ENCODE results near the gene PPP2R2C. TPM values are rescaled to one million over a fixed set of nuclear protein-coding genes. Genes with fewer than 3 reads are reported as not detected.

PPP2R2C gene
- polyA plus RNA-seq, 1 donor from 2014 or later, result 34.4 TPM

DNA sequence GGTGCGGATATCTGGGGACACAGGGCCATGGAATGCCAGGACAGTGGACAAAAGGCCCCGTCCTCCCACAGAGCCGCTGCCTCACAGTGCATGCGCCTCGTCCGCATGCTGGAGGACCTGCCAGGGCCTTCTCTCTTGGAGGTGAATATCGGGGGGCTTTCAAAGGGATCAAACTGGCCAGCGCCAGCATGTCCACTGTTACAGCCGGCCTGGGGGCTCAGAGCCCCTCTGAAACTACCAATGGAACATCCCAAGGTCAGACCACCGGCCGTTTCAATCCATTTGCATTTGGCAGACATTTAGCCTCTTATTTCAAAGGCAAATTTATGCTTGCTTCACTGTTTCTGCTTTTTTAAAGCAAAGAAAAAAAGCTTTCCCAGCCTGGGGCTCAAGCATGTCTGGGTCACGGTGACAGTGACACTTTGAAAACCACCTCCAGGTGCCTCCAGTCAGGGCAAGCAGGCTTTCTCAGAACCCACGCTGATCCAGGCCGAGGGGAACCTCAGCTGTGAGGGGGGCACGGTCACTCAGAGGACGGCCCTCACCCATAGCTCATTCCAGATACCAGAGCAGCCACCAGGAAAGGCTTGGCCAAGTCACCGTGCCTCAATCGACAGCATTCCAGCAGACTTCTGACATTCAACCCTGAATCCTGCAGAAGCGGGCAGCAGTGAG, 57.2 kb downstream of the PPP2R2C start:
- H2AFZ ChIP-seq (ENCODE audit: low read depth, low read length), result no peak overlapping the region
- H3K9me2 ChIP-seq (ENCODE audit: insufficient read depth, low read length), result no peaks in the 10 kb centered on the region
- H4K20me1 ChIP-seq (ENCODE audit: insufficient read depth), result no peaks in the 10 kb centered on the region
- no peak overlapping the region for H3K27ac ChIP-seq (ENCODE audit: low read length)
- no peaks in the 10 kb centered on the region for H3F3A ChIP-seq (ENCODE audit: insufficient read depth, low read length, poor library complexity, severe bottlenecking)
- H3K9ac ChIP-seq (ENCODE audit: low read length), result no peak overlapping the region
- no peaks in the 10 kb centered on the region for H3K79me2 ChIP-seq (replicated peaks; ENCODE audit: insufficient read depth, low read length)
- TF ChIP-seq TAF1 (IDR thresholded peaks at IDR 0.05; ENCODE audit: low read depth), result no peak
- no peak for TF ChIP-seq EP300 (conservative IDR thresholded peaks at IDR 0.05; ENCODE audit: poor library complexity, severe bottlenecking)
- TF ChIP-seq, protein P1, sequence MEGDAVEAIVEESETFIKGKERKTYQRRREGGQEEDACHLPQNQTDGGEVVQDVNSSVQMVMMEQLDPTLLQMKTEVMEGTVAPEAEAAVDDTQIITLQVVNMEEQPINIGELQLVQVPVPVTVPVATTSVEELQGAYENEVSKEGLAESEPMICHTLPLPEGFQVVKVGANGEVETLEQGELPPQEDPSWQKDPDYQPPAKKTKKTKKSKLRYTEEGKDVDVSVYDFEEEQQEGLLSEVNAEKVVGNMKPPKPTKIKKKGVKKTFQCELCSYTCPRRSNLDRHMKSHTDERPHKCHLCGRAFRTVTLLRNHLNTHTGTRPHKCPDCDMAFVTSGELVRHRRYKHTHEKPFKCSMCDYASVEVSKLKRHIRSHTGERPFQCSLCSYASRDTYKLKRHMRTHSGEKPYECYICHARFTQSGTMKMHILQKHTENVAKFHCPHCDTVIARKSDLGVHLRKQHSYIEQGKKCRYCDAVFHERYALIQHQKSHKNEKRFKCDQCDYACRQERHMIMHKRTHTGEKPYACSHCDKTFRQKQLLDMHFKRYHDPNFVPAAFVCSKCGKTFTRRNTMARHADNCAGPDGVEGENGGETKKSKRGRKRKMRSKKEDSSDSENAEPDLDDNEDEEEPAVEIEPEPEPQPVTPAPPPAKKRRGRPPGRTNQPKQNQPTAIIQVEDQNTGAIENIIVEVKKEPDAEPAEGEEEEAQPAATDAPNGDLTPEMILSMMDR (IDR thresholded peaks at IDR 0.05; ENCODE audit: poor library complexity, severe bottlenecking), result no peak
- TF ChIP-seq POLR2AphosphoS5 (IDR thresholded peaks at IDR 0.05), result no peak
- no peak overlapping the region for H3K4me2 ChIP-seq (ENCODE audit: low read length)
- no peaks in the 10 kb centered on the region for H3K27me3 ChIP-seq (ENCODE audit: insufficient read depth, low read depth, low read length)
- no peaks in the 10 kb centered on the region for H3K9me3 ChIP-seq (ENCODE audit: low read length)
- no peak overlapping the region for H3K4me3 ChIP-seq (ENCODE audit: low read length)
- no peaks in the 10 kb centered on the region for H3K36me3 ChIP-seq (ENCODE audit: insufficient read depth, low read length)

DNA sequence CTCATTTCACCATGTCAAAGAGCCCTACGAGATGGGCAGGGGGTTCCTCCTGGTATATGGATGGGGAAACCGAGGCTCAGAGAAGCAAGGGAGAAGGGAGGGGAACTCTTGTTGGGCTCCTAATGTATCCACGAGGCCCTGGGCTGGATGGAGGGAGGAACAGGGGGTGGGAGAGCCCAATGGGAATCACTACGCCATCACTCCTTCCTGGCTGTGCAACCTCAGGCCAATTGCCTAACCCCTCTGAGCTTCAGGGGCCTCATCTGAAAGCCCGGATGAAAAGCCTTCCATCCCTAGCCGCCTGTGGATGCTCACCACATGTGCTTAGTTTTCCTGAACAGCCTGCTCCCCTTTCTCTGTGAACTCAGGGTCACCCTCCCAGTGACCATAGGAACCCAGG, 57.8 kb downstream of the PPP2R2C start:
- H3K4me3 ChIP-seq (ENCODE audit: low read length), result no peak overlapping the region
- H3K27ac ChIP-seq (ENCODE audit: low read length), result no peak overlapping the region
- H3K36me3 ChIP-seq (ENCODE audit: insufficient read depth, low read length), result no peaks in the 10 kb centered on the region
- TF ChIP-seq RAD21 (conservative IDR thresholded peaks at IDR 0.05), result no peak
- TF ChIP-seq POLR2AphosphoS5 (IDR thresholded peaks at IDR 0.05), result no peak
- TF ChIP-seq TAF1 (IDR thresholded peaks at IDR 0.05; ENCODE audit: low read depth), result no peak
- no peak for TF ChIP-seq SMC3 (conservative IDR thresholded peaks at IDR 0.05; ENCODE audit: poor library complexity)
- TF ChIP-seq, protein P1 (IDR thresholded peaks at IDR 0.05; ENCODE audit: poor library complexity, severe bottlenecking), result no peak
- TF ChIP-seq MXI1 (conservative IDR thresholded peaks at IDR 0.05; ENCODE audit: poor library complexity, severe bottlenecking), result no peak
- TF ChIP-seq EZH2 (IDR thresholded peaks at IDR 0.05; ENCODE audit: borderline replicate concordance, insufficient read depth, low read length, poor library complexity, severe bottlenecking), result no peak
- no peak for TF ChIP-seq EP300 (conservative IDR thresholded peaks at IDR 0.05; ENCODE audit: poor library complexity, severe bottlenecking)
- TF ChIP-seq, protein P2, sequence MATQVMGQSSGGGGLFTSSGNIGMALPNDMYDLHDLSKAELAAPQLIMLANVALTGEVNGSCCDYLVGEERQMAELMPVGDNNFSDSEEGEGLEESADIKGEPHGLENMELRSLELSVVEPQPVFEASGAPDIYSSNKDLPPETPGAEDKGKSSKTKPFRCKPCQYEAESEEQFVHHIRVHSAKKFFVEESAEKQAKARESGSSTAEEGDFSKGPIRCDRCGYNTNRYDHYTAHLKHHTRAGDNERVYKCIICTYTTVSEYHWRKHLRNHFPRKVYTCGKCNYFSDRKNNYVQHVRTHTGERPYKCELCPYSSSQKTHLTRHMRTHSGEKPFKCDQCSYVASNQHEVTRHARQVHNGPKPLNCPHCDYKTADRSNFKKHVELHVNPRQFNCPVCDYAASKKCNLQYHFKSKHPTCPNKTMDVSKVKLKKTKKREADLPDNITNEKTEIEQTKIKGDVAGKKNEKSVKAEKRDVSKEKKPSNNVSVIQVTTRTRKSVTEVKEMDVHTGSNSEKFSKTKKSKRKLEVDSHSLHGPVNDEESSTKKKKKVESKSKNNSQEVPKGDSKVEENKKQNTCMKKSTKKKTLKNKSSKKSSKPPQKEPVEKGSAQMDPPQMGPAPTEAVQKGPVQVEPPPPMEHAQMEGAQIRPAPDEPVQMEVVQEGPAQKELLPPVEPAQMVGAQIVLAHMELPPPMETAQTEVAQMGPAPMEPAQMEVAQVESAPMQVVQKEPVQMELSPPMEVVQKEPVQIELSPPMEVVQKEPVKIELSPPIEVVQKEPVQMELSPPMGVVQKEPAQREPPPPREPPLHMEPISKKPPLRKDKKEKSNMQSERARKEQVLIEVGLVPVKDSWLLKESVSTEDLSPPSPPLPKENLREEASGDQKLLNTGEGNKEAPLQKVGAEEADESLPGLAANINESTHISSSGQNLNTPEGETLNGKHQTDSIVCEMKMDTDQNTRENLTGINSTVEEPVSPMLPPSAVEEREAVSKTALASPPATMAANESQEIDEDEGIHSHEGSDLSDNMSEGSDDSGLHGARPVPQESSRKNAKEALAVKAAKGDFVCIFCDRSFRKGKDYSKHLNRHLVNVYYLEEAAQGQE (IDR thresholded peaks at IDR 0.05; ENCODE audit: borderline replicate concordance), result no peak
- H3K9me2 ChIP-seq (ENCODE audit: insufficient read depth, low read length), result no peaks in the 10 kb centered on the region
- H3K27me3 ChIP-seq (ENCODE audit: insufficient read depth, low read depth, low read length), result no peaks in the 10 kb centered on the region
- H3K79me2 ChIP-seq (replicated peaks; ENCODE audit: insufficient read depth, low read length), result no peaks in the 10 kb centered on the region
- H3K4me2 ChIP-seq (ENCODE audit: low read length), result no peak overlapping the region
- H3K9me3 ChIP-seq (ENCODE audit: low read length), result no peaks in the 10 kb centered on the region
- no peaks in the 10 kb centered on the region for H3F3A ChIP-seq (ENCODE audit: insufficient read depth, low read length, poor library complexity, severe bottlenecking)
- H4K20me1 ChIP-seq (ENCODE audit: insufficient read depth), result no peaks in the 10 kb centered on the region
- H3K9ac ChIP-seq (ENCODE audit: low read length), result no peak overlapping the region
- H2AFZ ChIP-seq (ENCODE audit: low read depth, low read length), result no peak overlapping the region
